Measurements from ENCODE around the gene NTHL1.

NTHL1 gene

DNA sequence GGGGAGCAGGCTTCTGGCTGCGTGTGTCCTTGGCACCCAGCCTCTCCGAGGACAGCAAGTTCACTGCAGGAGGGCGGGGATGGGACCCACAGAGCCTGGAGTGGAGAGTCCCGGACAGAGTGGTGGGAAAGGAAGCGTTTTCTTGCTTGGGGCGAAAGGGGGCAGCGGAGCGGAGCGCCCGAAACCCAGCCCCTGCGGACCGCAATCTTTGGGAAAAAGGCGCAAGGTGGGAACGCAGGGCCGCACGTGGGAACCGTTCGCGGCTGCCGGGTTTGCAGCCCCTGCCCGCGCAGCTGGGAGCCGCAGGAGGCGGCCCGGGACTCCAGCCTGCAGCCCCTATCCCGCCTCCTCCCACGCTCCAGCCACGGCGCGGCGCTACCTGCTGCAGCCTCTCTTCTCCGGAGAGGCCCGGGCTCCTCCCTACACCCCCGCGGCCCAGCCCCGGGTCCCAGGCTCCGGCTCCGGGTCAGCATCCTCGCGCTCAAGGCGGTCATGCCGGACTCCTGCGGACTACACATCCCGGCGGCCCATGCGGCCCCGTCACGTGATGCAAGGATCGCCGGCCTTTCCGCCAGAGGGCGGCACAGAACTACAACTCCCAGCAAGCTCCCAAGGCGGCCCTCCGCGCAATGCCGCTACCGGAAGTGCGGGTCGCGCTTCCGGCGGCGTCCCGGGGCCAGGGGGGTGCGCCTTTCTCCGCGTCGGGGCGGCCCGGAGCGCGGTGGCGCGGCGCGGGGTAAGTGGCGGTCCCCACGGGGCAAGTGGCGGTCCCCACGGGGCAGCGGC, at the start of gene NTHL1, which contains the start of gene TSC2:
NTHL1 (minus strand) TSS at position 505 of the 786 bp plus-strand sequence; CDS start at position 494, 11 bp downstream.
TSC2 (plus strand) TSS at position 656 of the 786 bp plus-strand sequence. CDS start 631 bp downstream, outside the sequence.
- peak; percentile 96 for DNase-seq

DNA sequence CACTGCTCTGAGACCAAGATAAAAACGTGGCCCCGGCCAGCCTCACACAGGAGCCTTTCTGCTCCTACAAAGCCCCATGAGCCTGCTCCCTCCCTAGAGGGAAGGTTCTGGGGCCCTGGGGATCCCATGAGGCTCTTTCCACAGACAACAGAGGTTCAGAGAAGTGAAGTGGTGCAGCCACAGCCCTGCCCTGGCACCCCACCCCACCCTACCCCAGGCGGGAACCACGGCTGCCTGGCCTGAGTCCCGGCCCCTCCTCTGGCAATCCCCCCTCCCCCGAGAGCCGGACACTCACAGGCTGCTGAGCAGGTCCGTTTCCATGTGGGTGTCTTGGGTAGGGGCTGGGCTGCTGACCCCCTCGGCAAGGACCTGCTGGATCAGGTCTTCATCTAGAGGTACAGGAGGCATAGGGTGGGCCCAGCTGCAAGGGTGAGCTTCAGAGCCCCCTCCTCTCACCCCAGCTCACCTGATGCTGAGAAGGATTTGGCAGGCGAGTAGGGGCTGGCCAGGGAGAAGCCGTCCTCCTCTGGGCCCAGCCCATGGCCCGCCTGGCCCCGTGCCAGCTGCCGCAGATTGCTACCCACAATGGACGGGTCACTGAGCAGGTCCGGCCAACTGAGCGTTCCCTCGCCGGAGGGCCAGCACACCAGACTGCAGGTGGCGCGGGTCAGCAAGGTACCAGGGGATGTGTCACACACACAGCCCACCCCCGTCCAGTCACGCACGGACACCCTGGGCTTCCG, 49.4 kb upstream of the NTHL1 start:
- DNase-seq: no peak

DNA sequence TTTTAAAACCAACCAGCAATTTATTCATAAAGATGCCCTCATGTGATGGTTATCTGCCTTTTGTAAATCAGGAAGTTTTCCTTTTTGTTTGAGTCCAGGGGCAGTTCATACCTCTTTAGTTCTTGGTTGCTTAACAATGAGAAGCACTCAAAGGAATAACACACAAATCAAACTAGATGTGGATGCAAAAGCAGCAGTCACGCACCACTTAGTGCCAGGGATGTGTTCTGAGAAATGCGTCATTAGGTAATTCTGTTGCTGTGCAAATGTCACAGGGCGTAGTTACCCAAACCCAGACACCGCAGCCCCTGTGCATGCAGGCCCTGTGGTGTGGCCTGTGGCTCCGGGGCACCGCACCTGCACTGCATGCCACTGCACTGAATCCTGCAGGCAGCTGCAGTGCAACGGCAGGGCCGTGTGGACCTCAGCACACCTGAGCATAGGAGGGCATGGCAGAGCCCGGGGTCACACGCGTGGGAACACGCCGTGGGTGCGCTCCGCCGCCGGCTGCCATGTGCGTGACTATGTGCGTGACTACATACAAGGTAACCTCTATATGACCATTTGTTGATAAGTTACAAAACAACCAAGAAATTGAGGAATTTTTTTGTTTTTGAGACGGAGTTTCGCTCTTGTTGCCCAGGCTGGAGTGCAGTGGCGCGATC, 48.4 kb upstream of the NTHL1 start:
- DNase-seq: no peak

DNA sequence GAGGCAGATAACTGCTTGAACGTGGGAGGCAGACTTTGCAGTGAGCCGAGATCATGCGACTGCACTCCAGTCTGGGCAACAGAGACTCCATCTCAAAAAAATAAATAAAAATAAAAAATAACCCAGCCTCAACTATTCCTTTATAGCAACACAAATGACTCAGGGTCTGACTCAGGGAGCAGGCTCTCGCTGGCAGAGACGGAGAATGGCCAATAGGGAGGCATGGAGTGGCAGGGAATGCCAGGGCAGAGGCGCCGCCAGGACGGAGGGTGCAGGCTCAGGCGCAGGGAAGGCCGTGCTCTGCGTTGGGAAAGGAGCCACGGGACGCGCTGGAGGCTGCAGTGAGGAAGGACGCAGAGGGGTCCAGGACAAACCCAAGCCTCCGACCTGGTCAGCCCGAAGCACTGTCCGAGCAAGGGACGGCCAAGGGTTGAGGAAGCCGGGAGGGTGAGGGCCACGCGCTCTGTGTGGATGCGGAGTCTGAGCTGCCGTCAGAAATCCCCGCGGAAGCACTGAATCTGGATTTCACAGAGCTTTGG, 47.8 kb upstream of the NTHL1 start:
- DNase-seq: no peak

DNA sequence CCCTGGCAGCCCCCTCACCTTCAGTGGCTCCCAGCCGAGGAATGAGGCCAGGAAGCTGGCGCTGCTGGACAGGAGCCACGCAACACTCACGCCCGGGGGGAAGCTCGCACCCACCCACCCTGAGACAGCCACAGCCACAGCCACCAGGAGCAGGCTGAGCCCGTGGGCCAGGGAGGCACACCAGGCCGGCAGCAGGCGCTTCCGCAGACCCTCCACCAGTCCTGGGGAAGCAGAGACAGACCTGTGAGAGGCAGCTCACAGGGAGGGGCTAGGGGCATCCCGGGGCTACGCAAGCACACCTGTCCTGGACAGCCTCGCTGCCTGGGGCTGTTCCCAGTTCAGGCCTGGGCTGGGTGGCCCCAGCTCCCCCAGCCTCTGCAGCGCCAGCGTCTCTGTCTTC, 46.2 kb upstream of the NTHL1 start:
- DNase-seq: no peak

DNA sequence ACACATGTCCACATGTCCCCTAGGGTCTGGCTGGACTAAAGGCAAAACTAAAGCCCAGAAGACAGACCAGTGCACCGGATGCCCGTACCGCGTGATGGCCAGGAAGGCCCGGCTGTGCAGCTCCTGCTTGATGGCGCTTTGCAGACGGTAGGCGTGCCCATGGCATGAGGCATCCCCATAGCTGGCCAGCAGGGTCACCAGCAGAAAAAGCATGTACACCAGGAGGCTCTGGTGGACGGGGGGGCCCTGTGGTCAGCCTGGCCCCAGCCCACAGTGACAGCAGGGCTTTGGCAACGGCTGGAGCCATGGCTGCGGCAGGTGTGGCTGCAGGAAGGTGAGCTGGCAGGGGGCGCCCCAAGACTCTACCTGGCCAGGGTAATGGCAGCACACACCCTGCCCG, 45.2 kb upstream of the NTHL1 start:
- peak; percentile 34 for DNase-seq

DNA sequence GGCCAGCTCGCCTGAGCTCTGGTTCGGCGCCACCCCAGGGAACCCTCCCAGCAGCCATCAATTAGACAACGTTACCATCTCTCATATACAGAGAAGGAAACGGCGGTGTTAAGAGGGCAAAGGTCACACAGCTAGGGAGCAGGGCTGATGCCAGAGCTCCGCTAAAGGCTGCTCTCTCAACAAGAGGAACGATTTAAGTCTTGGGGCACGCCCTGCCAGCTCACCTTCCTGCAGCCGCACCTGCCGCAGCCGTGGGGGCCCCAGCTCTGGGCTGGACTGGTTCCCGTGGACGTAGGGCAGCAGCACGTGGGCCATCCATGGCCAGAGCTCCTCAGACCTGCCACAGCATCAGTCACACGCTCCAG, 44.6 kb upstream of the NTHL1 start:
- peak; percentile 69 for DNase-seq

DNA sequence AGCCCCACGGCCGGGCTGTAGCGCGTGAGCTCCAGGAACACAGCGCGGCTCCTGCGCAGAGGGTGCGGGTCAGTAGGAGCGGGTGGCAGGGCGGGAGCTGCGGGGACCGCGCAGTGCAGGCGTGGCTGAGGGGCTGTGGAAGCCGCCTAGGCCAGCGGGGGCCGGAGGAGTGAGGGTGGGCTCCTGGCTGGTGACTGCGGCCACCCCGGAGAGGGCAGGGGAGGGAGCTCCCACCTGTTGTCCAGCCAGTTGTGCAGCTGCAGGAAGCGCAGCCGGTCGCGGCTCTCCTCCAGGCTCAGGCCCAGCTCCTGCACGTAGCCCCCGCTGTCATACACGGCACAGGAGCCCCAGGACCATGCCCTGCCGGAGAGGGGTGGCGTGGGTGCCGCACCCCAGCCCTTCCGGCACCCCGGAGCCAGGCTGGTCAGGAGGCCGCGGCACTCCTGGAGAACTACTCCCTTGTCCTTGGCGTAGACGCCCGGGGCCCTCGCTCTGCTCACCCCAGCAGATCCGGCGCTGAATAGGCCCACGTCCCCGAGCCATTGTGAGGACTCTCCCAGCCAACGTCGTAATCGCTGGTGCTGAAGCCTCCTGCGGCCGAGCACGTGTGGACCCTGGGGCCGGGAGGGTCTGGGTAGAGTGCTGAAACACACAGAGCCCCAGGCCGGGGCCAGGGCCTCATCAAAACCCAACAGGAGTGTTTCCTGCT, 44.1 kb upstream of the NTHL1 start:
- peak; percentile 69 for DNase-seq

DNA sequence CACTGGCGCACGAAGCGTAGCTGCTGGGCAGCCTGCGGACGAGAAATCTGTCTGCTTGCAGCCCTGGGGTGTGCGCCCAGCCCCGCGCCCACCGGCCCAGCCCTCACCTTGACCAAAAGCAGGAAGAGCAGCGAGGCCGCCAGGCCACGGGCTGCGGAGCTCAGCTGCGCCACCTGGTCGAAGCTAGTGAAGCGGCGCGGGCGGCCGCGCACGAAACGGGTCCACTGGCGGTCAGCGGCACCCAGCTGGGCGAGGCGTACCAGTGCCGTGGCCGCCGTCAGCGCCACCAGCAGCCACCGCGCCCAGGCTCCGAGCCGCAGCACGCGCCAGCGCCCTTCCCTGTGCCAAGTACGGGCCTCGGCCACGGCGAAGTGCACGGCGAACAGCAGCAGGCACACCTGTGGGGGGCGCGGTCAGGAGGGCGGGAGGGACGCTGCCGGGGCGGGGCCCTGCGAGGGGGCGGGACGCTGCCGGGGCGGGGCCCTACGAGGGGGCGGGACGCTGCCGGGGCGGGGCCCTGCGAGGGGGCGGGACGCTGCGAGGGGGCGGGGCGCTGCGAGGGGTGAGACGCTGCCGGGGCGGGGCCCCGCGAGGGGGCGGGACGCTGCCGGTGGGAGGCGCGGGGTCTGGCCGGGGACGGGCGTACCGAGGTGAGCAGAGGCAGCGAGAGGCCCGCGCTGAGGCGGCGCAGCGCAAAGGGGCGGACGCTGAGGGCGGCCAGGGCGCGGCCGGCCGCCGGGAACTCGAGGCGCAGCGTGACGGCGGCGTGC, 43.3 kb upstream of the NTHL1 start:
- DNase-seq: peak; percentile 95

DNA sequence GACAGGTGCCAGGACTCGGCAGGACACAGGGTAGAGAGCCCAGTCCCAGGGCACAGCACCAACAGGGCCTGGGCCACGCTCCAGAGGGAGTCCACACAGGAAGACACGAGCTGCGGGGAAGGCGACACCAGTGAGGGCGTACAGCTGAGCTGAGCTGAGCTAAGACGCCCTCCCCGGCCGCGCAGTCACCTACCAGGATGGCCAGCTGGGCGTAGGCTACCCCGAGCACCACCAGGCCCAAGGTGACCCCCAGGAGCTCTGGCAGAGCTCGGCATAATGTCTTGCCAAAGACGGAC, 42.8 kb upstream of the NTHL1 start:
- DNase-seq: peak; percentile 76

DNA sequence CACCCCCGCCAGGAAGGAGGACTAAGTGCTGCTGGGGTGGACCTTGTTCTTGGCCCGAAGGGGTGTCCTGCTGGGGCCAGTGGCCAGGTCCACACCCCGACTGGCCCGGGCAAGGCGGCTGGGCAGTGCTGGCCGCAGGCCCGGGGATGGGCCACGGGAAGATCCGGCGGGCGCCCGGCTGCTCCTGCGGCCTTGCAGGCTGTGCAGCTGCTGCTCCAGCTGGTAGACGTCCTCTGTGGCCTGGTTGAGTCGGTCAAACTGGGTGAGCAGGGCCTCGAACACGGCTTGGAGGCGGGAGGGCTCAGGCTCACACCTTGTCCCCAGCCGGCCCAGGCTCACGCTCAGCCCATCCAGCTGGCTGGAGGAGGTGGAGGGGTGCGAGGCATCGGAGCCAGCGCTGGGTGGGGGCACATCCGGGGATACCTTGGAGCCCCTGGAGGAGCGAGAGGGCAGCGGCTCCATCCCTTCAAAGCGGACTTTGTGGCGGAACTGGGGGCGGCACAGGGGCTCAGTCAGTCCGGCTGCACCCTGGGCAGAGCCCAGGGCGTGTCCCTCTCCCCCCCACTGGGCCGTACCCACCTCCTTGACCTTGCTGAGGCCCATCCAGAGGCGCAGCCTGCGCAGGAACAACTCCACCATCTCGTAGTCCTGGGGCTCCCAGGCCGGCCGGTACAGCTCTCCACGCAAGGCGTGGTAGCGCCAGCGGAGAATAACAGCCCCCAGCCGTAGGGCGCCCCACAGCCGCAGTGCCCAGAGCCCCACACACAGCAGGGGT, 42.3 kb upstream of the NTHL1 start:
- DNase-seq: peak; percentile 21

DNA sequence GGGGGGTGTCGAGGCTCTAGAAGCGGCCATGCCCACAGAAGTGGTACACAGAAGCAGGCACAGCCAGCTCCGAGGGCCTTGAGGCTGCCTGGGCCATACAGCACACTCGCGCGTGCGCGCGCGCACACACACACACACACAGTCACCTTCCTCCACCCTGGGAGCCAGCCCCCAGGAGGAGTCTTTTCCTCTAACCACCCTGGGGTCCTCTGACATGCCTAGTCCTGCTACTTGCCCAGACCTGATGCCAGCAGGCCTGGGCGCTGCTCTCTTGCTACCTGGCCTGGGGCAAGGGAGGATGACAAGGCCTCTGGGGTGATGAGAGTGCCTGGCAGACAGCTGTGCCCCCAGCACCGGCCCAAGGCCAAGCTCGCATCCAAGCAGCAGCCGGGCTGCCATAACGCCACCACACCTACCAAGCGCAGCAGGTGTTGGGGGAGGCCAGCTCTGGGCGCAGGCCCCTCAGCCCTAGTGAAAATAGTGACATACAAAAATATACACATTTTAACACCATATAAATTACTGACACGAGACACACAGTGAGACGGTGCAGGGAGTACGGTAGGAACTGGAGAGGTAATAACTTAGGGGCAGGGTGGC, 41.2 kb upstream of the NTHL1 start:
- DNase-seq: no peak

DNA sequence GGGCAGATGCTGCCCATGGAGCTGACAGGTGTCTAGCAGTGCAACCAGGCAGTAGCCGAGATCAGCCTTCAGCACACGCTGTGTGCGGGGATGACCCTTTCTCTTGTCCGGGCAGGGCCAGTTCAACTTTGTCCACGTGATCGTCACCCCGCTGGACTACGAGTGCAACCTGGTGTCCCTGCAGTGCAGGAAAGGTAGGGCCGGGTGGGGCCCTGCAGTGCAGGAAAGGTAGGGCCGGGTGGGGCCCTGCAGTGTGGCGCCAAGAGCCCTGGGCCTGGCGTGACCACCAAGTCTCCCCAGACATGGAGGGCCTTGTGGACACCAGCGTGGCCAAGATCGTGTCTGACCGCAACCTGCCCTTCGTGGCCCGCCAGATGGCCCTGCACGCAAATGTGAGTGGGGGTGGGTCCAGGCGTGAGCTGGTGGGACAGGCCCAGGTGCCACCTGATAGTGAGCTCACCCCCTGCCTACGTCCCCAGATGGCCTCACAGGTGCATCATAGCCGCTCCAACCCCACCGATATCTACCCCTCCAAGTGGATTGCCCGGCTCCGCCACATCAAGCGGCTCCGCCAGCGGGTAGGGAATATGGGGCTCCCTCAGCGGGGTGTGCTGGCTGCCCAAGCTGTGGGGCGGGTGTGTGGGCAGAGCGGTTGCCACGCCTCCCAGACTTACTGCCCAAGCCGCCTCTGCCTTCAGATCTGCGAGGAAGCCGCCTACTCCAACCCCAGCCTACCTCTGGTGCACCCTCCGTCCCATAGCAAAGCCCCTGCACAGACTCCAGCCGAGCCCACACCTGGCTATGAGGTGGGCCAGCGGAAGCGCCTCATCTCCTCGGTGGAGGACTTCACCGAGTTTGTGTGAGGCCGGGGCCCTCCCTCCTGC, 40.4 kb upstream of the NTHL1 start:
- no peak for DNase-seq

DNA sequence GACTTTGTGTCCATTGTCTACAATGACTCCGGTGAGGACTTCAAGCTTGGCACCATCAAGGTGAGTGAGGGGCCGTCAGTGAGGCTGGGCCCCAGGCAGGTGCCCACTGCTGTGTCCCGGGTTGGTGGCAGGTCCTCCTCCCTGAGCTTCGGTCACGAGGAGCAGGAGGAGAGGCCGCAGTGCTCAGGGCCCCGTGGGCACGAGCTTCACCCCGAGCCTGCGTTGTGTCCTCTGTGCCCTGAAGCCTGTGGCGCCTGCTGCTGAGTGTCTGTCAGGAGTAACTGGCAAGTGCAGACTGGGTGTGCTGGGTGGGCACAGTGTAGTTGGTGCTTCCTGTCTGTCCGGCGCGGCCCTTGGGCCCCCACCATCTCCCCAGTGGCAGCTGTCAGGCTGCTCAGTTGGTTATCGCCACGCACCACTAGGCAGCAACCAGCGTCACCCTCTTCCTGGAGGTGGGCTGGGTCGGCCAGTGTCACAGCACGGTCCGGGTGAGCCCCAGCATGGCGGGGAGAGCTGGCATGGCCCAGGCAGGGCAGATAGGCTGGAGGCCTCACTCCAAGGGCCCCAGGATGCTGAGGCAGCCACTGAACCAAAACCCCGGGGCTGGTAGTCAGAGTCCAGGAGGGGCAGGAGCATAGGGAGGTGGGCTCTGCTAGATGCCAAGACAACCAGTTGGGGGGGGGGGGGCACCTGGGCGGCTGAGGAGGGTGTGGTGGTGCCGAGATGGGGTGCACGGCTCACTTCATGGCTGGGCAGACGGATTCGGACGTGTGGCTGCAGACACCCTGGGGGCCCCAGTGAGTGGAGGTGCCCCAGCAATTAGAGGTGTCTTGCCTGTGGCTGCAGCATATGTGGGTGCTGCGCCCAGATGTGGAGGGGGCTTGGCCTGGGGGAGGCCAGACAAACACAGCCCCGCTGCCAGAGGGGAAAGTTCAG, 39.4 kb upstream of the NTHL1 start:
- no peak for DNase-seq

DNA sequence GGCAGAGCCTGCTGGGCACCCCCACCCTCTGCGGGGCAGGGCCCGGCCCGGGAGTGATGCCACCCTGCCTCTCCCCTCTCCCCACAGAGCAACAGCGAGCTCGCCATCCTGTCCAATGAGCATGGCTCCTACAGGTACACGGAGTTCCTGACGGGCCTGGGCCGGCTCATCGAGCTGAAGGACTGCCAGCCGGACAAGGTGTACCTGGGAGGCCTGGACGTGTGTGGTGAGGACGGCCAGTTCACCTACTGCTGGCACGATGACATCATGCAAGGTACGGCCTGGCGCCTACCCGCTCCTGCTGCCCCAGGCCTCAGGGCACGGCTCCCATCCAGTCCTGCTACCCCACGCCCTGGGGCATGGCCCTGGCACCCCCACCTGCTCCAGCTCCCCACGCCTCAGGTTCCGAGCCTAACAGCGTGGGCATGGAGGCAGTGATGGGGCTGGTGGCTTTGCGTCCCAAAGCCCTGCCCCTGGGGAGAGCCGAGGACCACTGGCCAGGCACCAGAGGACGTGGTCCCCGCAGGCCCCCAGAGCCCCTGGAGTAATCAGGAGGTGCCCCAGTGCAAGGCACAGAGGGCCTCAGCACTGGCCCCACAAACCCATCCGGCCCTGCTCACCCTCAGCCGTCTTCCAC, 38.6 kb upstream of the NTHL1 start:
- no peak for DNase-seq

DNA sequence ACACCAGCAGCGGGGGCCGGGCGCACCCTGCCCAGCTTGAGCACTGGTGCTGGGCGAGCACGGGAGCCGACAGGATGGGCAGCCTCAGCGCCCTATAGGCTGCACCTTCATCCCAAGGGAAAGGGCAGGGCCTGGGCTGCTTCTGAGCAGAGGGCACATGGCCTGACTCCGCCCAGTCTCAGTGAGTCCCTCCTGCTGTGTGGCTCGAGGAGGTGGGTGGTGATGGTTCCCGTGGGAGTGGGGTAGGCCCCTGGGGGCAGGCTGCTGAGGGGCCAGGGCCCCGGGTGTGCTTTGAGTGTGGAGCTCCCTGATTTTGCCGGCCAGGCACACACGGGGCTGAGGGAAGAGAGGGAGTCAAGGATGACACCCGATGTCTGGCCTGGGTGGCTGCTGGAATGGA, 38.0 kb upstream of the NTHL1 start:
- no peak for DNase-seq

DNA sequence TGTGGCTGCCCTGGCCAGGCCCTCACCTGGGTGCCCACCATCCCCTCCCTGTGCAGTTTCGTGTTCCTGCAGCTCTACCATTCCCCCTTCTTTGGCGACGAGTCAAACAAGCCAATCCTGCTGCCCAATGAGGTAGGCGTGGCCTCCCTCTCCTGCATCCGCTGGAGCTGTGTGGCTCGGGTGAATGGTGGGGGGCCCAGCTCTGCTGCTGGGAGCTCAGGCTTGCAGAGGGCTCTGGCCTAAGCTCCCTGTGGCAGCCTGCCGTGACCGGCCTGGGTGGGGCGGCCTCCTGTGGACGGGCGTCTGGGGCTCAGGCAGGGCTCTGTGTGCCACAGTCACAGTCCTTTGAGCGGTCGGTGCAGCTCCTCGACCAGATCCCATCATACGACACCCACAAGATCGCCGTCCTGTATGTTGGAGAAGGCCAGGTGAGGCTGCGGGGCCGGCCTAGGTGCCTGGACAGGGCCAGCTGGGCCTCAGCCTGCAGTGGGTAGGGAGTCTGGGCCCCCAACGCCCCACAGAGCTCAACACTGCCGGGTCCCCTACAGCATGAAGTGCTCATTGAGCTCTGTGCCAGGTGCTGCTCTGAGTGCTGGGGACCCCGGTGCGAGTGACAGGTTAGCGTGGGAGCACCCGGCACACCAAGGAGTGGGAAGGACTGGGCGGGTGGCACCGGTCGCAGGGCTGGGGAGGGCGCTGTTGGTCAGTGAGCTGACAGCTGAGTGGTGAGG, 37.4 kb upstream of the NTHL1 start:
- no peak for DNase-seq
